Kidney epithelial cell (primary cell): Measurements from ENCODE around the gene ASCL2. TPM values are rescaled to one million over a fixed set of nuclear protein-coding genes. Genes with fewer than 3 reads are reported as not detected.

ENCODE experiments used
- DNase-seq: peaks from one replicate; pipeline ENCODE4 v3.0.0-alpha.2; 2010; ENCODE audit warnings: low read depth
- H3K27me3 ChIP-seq: 2 replicates; pipeline ENCODE4 v1.6.0; 2011; ENCODE audit warnings: low read length; ENCODE audit not compliant: control insufficient read depth, insufficient read depth
- H3K36me3 ChIP-seq: 2 replicates; pipeline ENCODE4 v1.5.1; 2011; ENCODE audit warnings: low read length; ENCODE audit not compliant: control insufficient read depth, insufficient read depth
- H3K4me3 ChIP-seq: 2 replicates; pipeline ENCODE4 v1.5.1; 2011; ENCODE audit warnings: low read depth, mild to moderate bottlenecking, control low read depth, low read length
- CTCF ChIP-seq: IDR thresholded peaks from 2 replicates; pipeline ENCODE4 v1.5.1; 2011; ENCODE audit warnings: mild to moderate bottlenecking, moderate library complexity, low read length, control low read depth, inconsistent platforms; ENCODE audit not compliant: insufficient read depth, poor library complexity, severe bottlenecking
- total RNA-seq: library from RNA; depleted of rRNA; stranded (reverse); fragments of >200 nt; gene quantifications from 2 replicates; pipeline ENCODE4 v1.2.3, GENCODE V29; 2015

The ASCL2 gene
- total RNA-seq, 1 donor from 2014 or later, result not detected

DNA sequence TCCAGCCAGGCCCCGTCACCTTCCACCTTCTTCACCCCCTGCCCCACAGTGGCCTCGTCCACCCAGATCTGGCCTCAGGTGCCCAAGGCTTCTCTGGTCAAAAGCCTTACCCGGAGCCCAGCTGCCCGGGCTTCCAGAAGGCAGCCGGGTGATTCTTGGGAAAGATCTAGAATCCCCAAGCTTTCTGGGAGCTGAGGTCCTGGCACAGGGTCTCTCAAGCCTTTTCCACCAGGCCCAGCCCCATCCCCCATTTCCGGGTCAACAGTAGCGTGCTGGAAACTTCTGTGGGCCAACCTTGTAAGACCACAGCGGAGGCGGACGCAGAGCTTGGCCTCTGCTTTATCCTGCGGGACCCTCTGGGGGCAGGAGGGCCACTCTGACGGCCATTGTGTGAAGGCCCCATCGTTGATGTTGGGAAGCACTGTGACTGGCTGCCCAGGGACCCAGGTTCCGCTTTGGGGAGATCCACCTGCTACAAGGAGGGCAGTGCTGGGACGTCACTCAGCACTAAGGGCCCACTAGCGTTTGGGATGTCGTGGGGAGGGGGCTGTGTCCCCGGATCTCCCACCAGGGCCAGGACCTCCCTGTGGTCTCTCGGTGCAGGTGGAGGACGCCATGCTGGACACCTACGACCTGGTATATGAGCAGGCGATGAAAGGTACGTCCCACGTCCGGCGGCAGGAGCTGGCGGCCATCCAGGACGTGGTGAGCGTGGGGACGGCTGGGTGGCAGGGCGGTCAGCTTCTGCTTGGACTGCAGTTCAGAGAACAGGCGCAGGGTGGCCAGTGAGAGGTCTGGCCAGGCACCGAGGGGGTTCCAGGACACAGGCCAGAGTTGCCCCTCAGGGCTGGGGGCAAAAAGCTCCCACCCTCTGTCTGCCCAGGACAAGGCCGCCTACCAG lies 42.9 kb upstream of the ASCL2 start:
- no peak for TF ChIP-seq CTCF
- H3K36me3 ChIP-seq, result no peaks in the 10 kb centered on the region
- peaks cover 2% of the 10 kb centered on the region for H3K27me3 ChIP-seq
- H3K4me3 ChIP-seq, result no peak overlapping the region
- no peak for DNase-seq

- Histone ChIP-seq H3K27me3 (peaks cover 2% of the 10 kb centered on the region), H3K4me3 (no peak overlapping the region), H3K36me3 (no peaks in the 10 kb centered on the region)
- no peak for DNase-seq
- TF ChIP-seq CTCF, result no peak
These were observed 42.0 kb upstream of the ASCL2 start for GRCh38 chr11:2312232-2313042.

GRCh38 chr11:2311353-2312133 lies 41.2 kb upstream of the ASCL2 start:
- no peak for DNase-seq
- no peak overlapping the region for H3K4me3 ChIP-seq
- H3K36me3 ChIP-seq, result no peaks in the 10 kb centered on the region
- peaks cover 4% of the 10 kb centered on the region for H3K27me3 ChIP-seq
- TF ChIP-seq CTCF, result no peak

DNA sequence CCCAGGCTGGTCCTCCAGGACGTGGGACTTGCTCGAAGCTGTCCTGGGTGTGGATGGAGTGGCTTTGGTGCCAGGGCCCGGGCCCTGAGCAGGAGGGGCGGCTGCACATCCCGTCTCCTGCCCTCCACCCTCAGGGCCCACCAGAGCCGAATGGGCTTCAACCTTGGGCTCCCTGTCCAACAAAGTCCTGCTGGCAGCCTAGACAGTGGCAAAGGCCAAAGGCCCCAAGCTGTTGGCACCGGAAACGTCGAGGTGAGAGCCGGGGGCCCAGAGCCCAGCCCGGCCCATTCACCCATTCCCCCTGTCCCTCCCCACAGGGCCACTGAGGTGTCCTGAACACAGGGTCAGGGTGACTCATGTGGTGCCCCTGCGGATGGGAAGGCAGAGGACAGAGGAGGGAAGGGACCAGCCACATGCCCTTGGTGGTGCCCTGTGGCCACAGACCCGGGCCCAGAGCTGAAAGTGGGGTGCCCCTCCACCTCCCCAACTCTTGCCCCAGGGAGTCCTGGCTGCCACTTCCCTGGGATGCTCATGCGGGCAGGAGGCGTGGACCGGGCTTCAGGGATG lies 40.5 kb upstream of the ASCL2 start:
- H3K36me3 ChIP-seq, result no peaks in the 10 kb centered on the region
- peaks cover 3% of the 10 kb centered on the region for H3K27me3 ChIP-seq
- no peak for DNase-seq
- no peak for TF ChIP-seq CTCF
- H3K4me3 ChIP-seq, result no peak overlapping the region

DNA sequence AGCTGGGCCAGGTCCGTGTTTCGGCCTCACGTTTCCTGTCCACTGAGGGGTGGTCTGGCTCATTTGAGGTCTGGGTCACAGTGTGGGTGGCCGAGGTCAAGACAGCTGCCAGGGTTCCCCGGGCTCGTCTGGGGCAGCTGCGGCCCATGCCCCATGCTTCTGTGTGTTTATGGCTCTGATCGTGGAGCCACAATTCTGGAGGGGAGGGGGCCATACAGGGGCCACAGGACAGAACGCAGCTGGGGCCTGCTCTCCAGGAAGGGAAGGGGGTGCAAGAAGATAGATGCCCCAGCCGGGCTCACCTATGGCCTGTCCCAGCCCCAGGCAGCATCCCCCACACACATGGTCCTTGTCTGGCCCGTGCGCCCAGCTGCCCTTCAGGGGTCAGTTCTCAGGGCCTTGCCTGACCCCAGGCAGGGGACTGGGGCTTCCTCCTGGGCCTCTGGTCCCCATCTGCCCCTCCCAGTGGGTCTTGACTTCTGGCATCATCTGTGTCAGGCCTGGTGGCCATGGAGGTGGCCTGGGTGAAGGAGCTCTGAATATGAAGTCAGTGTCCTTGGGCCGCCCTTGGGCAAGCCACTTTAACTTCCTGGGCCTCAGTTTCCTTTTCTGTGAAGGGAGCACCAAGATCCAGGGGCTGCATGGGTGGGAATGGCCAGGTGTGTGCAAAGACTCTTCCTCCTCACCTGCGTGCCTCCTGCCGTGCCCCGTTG lies 39.8 kb upstream of the ASCL2 start:
- no peaks in the 10 kb centered on the region for H3K36me3 ChIP-seq
- H3K4me3 ChIP-seq, result no peak overlapping the region
- no peak for TF ChIP-seq CTCF
- no peak for DNase-seq
- peaks cover 3% of the 10 kb centered on the region for H3K27me3 ChIP-seq
